HEK293 (cell line): ENCODE results near the gene PGPEP1.
A peak's percentile ranks its signal among the peaks of the same experiment; 100 is the strongest.

Experiments used
- GLI4 ChIP-seq: fragments of 450-650 bp; formaldehyde crosslinking; IDR thresholded peaks from 2 replicates; pipeline ENCODE4 v1.5.1; 2016; ENCODE audit warnings: missing biosample characterization, missing genetic modification characterization
- GLIS1 ChIP-seq: fragments of 450-650 bp; formaldehyde crosslinking; IDR thresholded peaks from 2 replicates; pipeline ENCODE4 v1.5.1; 2016; ENCODE audit warnings: missing biosample characterization, missing genetic modification characterization
- GLIS2 ChIP-seq: fragments of 450-650 bp; formaldehyde crosslinking; IDR thresholded peaks from 2 replicates; pipeline ENCODE4 v1.5.1; 2016; ENCODE audit warnings: missing biosample characterization, missing genetic modification characterization
- KLF10 ChIP-seq: fragments of 450-650 bp; IDR thresholded peaks from 2 replicates; pipeline ENCODE4 v1.5.1; 2018; ENCODE audit warnings: missing biosample characterization, mild to moderate bottlenecking, missing genetic modification characterization
- PRDM1 ChIP-seq: fragments of 450-650 bp; formaldehyde crosslinking; IDR thresholded peaks from 2 replicates; pipeline ENCODE4; 2016; ENCODE audit warnings: missing biosample characterization, missing genetic modification characterization
- REPIN1 ChIP-seq: fragments of 450-650 bp; formaldehyde crosslinking; IDR thresholded peaks from 2 replicates; pipeline ENCODE4 v1.5.1; 2017; ENCODE audit warnings: missing biosample characterization, missing genetic modification characterization, low read depth
- SALL2 ChIP-seq: fragments of 450-650 bp; formaldehyde crosslinking; IDR thresholded peaks from 2 replicates; pipeline ENCODE4 v1.5.0; 2017; ENCODE audit warnings: missing biosample characterization, mild to moderate bottlenecking, missing genetic modification characterization, borderline replicate concordance
- SCRT2 ChIP-seq: fragments of 450-650 bp; formaldehyde crosslinking; IDR thresholded peaks from 2 replicates; pipeline ENCODE4 v1.5.1; 2016; ENCODE audit warnings: missing biosample characterization, missing genetic modification characterization
- SP3 ChIP-seq: fragments of 450-650 bp; formaldehyde crosslinking; IDR thresholded peaks from 2 replicates; pipeline ENCODE4 v1.5.1; 2016; ENCODE audit warnings: missing biosample characterization, missing genetic modification characterization
- WT1 ChIP-seq: fragments of 450-650 bp; formaldehyde crosslinking; IDR thresholded peaks from 2 replicates; pipeline ENCODE4 v1.5.1; 2016; ENCODE audit warnings: missing biosample characterization, missing genetic modification characterization
- ZBTB1 ChIP-seq: fragments of 450-650 bp; formaldehyde crosslinking; IDR thresholded peaks from 2 replicates; pipeline ENCODE4 v1.5.1; 2016; ENCODE audit warnings: missing biosample characterization, missing genetic modification characterization
- ZBTB11 ChIP-seq: fragments of 450-650 bp; formaldehyde crosslinking; conservative IDR thresholded peaks from 2 replicates; pipeline ENCODE4 v1.5.1; 2016; ENCODE audit warnings: low read depth, missing biosample characterization, missing genetic modification characterization
- ZBTB17 ChIP-seq: fragments of 450-650 bp; formaldehyde crosslinking; IDR thresholded peaks from 2 replicates; pipeline ENCODE4 v1.5.1; 2016; ENCODE audit warnings: missing biosample characterization, missing genetic modification characterization
- ZBTB20 ChIP-seq: fragments of 450-650 bp; formaldehyde crosslinking; IDR thresholded peaks from 2 replicates; pipeline ENCODE4 v1.5.1; 2016; ENCODE audit warnings: missing biosample characterization, missing genetic modification characterization
- ZBTB49 ChIP-seq: fragments of 450-650 bp; formaldehyde crosslinking; IDR thresholded peaks from 2 replicates; pipeline ENCODE4 v1.5.1; 2016; ENCODE audit warnings: missing biosample characterization, missing genetic modification characterization, low read depth
- ZIC2 ChIP-seq: fragments of 450-650 bp; formaldehyde crosslinking; IDR thresholded peaks from 2 replicates; pipeline ENCODE4 v1.5.1; 2016; ENCODE audit warnings: missing biosample characterization, missing genetic modification characterization
- ZNF214 ChIP-seq: fragments of 450-650 bp; formaldehyde crosslinking; IDR thresholded peaks from 2 replicates; pipeline ENCODE4 v1.5.1; 2017; ENCODE audit warnings: missing biosample characterization, mild to moderate bottlenecking, missing genetic modification characterization, borderline replicate concordance
- ZNF239 ChIP-seq: fragments of 450-650 bp; formaldehyde crosslinking; IDR thresholded peaks from 2 replicates; pipeline ENCODE4 v1.5.1; 2016; ENCODE audit warnings: missing biosample characterization, missing genetic modification characterization
- ZNF24 ChIP-seq: fragments of 450-650 bp; formaldehyde crosslinking; IDR thresholded peaks from 2 replicates; pipeline ENCODE4 v1.5.1; 2016; ENCODE audit warnings: missing biosample characterization, missing genetic modification characterization
- ZNF266 ChIP-seq: fragments of 450-650 bp; formaldehyde crosslinking; IDR thresholded peaks from 2 replicates; pipeline ENCODE4 v1.5.1; 2016; ENCODE audit warnings: missing biosample characterization, missing genetic modification characterization, low read depth
- ZNF394 ChIP-seq: fragments of 450-650 bp; formaldehyde crosslinking; IDR thresholded peaks from 2 replicates; pipeline ENCODE4 v1.5.1; 2016; ENCODE audit warnings: missing biosample characterization, missing genetic modification characterization, mild to moderate bottlenecking, moderate library complexity, borderline replicate concordance
- ZNF404 ChIP-seq: fragments of 450-650 bp; formaldehyde crosslinking; IDR thresholded peaks from 2 replicates; pipeline ENCODE4 v1.5.1; 2017; ENCODE audit warnings: missing biosample characterization, missing genetic modification characterization
- ZNF433 ChIP-seq: fragments of 450-650 bp; formaldehyde crosslinking; IDR thresholded peaks from 2 replicates; pipeline ENCODE4 v1.5.1; 2016; ENCODE audit warnings: missing biosample characterization, missing genetic modification characterization, low read depth
- ZNF473 ChIP-seq: fragments of 450-650 bp; formaldehyde crosslinking; IDR thresholded peaks from 2 replicates; pipeline ENCODE4 v1.5.1; 2017; ENCODE audit warnings: missing biosample characterization, missing genetic modification characterization
- ZNF48 ChIP-seq: fragments of 450-650 bp; formaldehyde crosslinking; IDR thresholded peaks from 2 replicates; pipeline ENCODE4 v1.5.1; 2016; ENCODE audit warnings: missing biosample characterization, missing genetic modification characterization
- ZNF501 ChIP-seq: fragments of 450-650 bp; formaldehyde crosslinking; IDR thresholded peaks from 2 replicates; pipeline ENCODE4 v1.5.1; 2016; ENCODE audit warnings: missing biosample characterization, missing genetic modification characterization
- ZNF560 ChIP-seq: fragments of 450-650 bp; formaldehyde crosslinking; IDR thresholded peaks from 2 replicates; pipeline ENCODE4 v1.5.1; 2017; ENCODE audit warnings: missing biosample characterization, missing genetic modification characterization, borderline replicate concordance
- ZNF571 ChIP-seq: fragments of 450-650 bp; formaldehyde crosslinking; IDR thresholded peaks from 2 replicates; pipeline ENCODE4 v1.5.0; 2017; ENCODE audit warnings: missing biosample characterization, missing genetic modification characterization
- ZNF623 ChIP-seq: fragments of 450-650 bp; formaldehyde crosslinking; IDR thresholded peaks from 2 replicates; pipeline ENCODE4 v1.5.1; 2016; ENCODE audit warnings: missing biosample characterization, missing genetic modification characterization
- ZNF629 ChIP-seq: fragments of 450-650 bp; formaldehyde crosslinking; IDR thresholded peaks from 2 replicates; pipeline ENCODE4 v1.5.1; 2017; ENCODE audit warnings: missing biosample characterization, missing genetic modification characterization
- ZNF639 ChIP-seq: fragments of 450-650 bp; formaldehyde crosslinking; IDR thresholded peaks from 2 replicates; pipeline ENCODE4 v1.5.1; 2016; ENCODE audit warnings: missing biosample characterization, missing genetic modification characterization
- ZNF776 ChIP-seq: fragments of 450-650 bp; formaldehyde crosslinking; IDR thresholded peaks from 2 replicates; pipeline ENCODE4 v1.5.0; 2017; ENCODE audit warnings: missing biosample characterization, missing genetic modification characterization, borderline replicate concordance
- ZNF830 ChIP-seq: fragments of 450-650 bp; IDR thresholded peaks from 2 replicates; pipeline ENCODE4 v1.5.0; 2018; ENCODE audit warnings: missing biosample characterization, missing genetic modification characterization, low read depth, mild to moderate bottlenecking, moderate library complexity
- TF ChIP-seq, protein P1 (sequence below): fragments of 450-650 bp; formaldehyde crosslinking; IDR thresholded peaks from 2 replicates; pipeline ENCODE4 v1.5.1; 2017; ENCODE audit warnings: missing biosample characterization, missing genetic modification characterization

PGPEP1 gene

DNA sequence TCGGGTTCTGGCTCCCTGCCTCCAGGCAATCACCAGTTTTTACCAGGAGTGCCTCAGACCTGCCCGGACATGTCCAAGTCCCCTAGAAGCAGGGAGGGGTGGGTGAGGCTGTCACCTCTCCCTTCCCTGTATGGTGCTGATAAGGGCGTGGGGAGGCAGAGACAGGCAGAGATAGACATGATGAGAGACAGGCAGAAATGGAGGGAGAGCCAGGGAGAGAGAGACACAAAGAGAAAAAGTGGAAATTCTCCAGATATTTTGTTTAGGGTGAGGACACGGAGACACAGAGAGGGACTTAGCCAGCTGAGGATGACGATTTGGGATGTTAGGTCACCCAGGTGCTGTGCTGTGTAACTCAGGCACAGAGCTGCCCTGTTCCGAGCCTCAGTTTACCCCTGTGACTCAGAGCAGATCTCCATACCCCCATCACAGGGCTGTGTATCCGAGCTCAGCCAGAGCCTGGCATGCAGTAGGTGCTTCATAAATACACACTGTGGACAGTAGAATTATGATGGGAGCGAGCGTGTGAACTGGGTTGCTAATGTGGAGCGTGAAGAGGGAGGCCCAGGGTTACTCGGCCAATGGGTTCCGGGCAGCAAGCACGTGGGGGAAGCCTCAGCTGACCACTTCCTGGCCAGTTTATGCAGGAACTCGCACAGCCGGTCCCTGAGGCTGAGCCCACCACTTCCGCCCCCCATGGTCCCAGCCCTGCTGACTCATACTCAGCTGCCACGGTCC lies 33.7 kb downstream of the PGPEP1 start (continued):
- peak; percentile 70; the same call in 1 of the 2 replicates for TF ChIP-seq ZNF24 (tag by site-specific recombination)
- no peak; the same call in 1 of the 2 replicates for TF ChIP-seq ZNF394
- TF ChIP-seq KLF10 (tag by site-specific recombination) = no peak
- no peak; the same call in 1 of the 2 replicates for TF ChIP-seq SP3
- TF ChIP-seq ZNF830 (tag by site-specific recombination) = no peak
- no peak for TF ChIP-seq ZBTB1 (tag by site-specific recombination)
- TF ChIP-seq GLIS1 = peak; percentile 86
- peak; percentile 69 for TF ChIP-seq ZBTB17 (tag by site-specific recombination)
- TF ChIP-seq ZNF473 (tag by site-specific recombination) = no peak
- no peak for TF ChIP-seq ZNF571 (tag by site-specific recombination)
- no peak for TF ChIP-seq ZNF214 (tag by site-specific recombination)
- TF ChIP-seq WT1 (tag by site-specific recombination) = peak; percentile 71
- TF ChIP-seq ZIC2 (tag by site-specific recombination) = peak; percentile 68
- TF ChIP-seq ZNF560 = no peak
- TF ChIP-seq SCRT2 (tag by site-specific recombination) = no peak
- TF ChIP-seq ZNF48 (tag by site-specific recombination) = no peak
- TF ChIP-seq GLI4 (tag by site-specific recombination) = no peak
- TF ChIP-seq ZBTB49 = no peak
- no peak for TF ChIP-seq ZNF501 (tag by site-specific recombination)
- no peak for TF ChIP-seq ZNF404 (tag by site-specific recombination)
- no peak for TF ChIP-seq ZNF433
- TF ChIP-seq ZNF776 (tag by site-specific recombination) = no peak
- TF ChIP-seq REPIN1 = no peak
- TF ChIP-seq ZNF629 (tag by site-specific recombination) = peak; percentile 53
- no peak for TF ChIP-seq ZBTB20 (tag by site-specific recombination)
- TF ChIP-seq GLIS2 (tag by site-specific recombination) = peak; percentile 71; the same call in 1 of the 2 replicates
- TF ChIP-seq ZNF623 (tag by site-specific recombination) = no peak
- TF ChIP-seq ZBTB11 = peak; percentile 81
- no peak for TF ChIP-seq SALL2 (tag by site-specific recombination)
- no peak for TF ChIP-seq ZNF639 (tag by site-specific recombination)
- no peak for TF ChIP-seq ZNF239
- TF ChIP-seq PRDM1 (tag by site-specific recombination) = no peak
- no peak for TF ChIP-seq ZNF266 (tag by site-specific recombination)
- TF ChIP-seq, protein P1, sequence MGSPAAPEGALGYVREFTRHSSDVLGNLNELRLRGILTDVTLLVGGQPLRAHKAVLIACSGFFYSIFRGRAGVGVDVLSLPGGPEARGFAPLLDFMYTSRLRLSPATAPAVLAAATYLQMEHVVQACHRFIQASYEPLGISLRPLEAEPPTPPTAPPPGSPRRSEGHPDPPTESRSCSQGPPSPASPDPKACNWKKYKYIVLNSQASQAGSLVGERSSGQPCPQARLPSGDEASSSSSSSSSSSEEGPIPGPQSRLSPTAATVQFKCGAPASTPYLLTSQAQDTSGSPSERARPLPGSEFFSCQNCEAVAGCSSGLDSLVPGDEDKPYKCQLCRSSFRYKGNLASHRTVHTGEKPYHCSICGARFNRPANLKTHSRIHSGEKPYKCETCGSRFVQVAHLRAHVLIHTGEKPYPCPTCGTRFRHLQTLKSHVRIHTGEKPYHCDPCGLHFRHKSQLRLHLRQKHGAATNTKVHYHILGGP (tag by site-specific recombination) = no peak
